Measurements from ENCODE around the gene SETSIP. TPM values are rescaled to one million over a fixed set of nuclear protein-coding genes. Genes with fewer than 3 reads are reported as not detected.

The SETSIP gene
- total and polyA plus RNA-seq, 2 of the 8 experiments (the other 6 are each of a cell fraction or from before 2014, with no cell fraction given): 0.14 TPM; not detected in 1

DNA sequence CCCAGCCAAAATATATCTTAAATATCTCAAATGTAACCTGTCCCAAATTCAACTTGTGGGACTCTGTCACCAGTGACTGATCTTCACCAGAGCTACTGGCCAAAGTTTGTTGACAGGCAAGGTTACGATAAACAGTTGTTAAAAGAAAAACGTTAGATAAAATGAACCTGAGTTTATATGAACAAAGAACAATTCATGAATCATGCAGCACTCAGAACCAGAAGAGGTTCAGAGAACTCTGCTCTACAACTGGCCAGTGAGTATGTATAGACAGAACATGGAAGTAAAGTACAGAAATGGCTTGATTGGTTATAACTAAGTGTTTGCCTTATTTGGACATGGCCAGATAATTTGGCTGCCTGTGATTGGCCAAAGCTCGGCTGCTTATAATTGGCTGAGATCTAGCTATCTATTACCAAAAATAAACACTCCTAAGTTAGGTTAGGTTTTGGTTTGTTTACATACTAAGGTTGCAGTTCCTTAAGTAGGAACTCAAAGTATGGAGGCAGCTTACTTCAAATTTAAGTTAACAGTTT, 30.4 kb upstream of the SETSIP start:
- CTCF ChIA-PET (ENCODE audit: partially characterized antibody): no interaction called here

More for the DNA sequence above, 30.4 kb upstream of the SETSIP start:
- Histone ChIP-seq H3K27ac (ENCODE audit: low read depth, low read length) (no peak overlapping the region), H2BK15ac (ENCODE audit: low read length) (no peak overlapping the region), H3K56ac (replicated peaks; ENCODE audit: insufficient read length, low read depth, low read length) (no peak overlapping the region), H4K8ac (ENCODE audit: extremely low read depth, insufficient read depth, low read length) (no peak overlapping the region), H3K4me3 (ENCODE audit: extremely low read depth in 1 of 4, insufficient read depth in 2 of 4, low read depth in 3 of 4, low read length in 4 of 4) (no peak overlapping the region), H3K79me2 (ENCODE audit: control insufficient read depth in 1 of 2, insufficient read depth in 2 of 2, low read length in 2 of 2) (no peaks in the 10 kb centered on the region), H3K9me3 (ENCODE audit: insufficient read depth in 2 of 2, low read depth in 1 of 2, low read length in 1 of 2) (no peaks in the 10 kb centered on the region), H2BK5ac (ENCODE audit: low read depth, low read length) (no peak overlapping the region), H2AFZ (ENCODE audit: low read length) (no peak overlapping the region), H3K9ac (replicated peaks in 1 of 4; ENCODE audit: extremely low read depth in 1 of 4, low read depth in 3 of 4, low read length in 3 of 4) (no peak overlapping the region; a peak in 1 of 7 replicates), H2BK20ac (ENCODE audit: low read length) (no peak overlapping the region), H3K23ac (ENCODE audit: insufficient read length) (no peak overlapping the region), H3K27me3 (replicated peaks in 1 of 4; ENCODE audit: control insufficient read depth in 3 of 4, extremely low read depth in 1 of 4, insufficient read depth in 3 of 4, low read length in 3 of 4) (no peaks in the 10 kb centered on the region), H4K91ac (replicated peaks; ENCODE audit: insufficient read length, low read length) (no peak overlapping the region), H3K79me1 (ENCODE audit: low read depth, low read length) (no peaks in the 10 kb centered on the region), H4K5ac (ENCODE audit: insufficient read length, low read depth, low read length) (no peak overlapping the region), H2AK5ac (ENCODE audit: low read depth, low read length) (no peak overlapping the region), H3K23me2 (ENCODE audit: low read depth, low read length) (no peaks in the 10 kb centered on the region), H3K18ac (ENCODE audit: extremely low read depth, low read length) (no peak overlapping the region), H3K4me2 (ENCODE audit: insufficient read depth in 1 of 2, low read depth in 2 of 2, low read length in 2 of 2) (no peak overlapping the region), H4K20me1 (replicated peaks in 1 of 2; ENCODE audit: control insufficient read depth in 1 of 2, insufficient read depth in 2 of 2, low read length in 2 of 2) (no peaks in the 10 kb centered on the region), H3K14ac (ENCODE audit: insufficient read length) (no peak overlapping the region), H2BK120ac (replicated peaks; ENCODE audit: low read depth, low read length) (no peak overlapping the region), H3K36me3 (ENCODE audit: control insufficient read depth in 2 of 4, insufficient read depth in 4 of 4, low read length in 3 of 4) (no peaks in the 10 kb centered on the region), H3K4ac (replicated peaks; ENCODE audit: insufficient read length, low read depth, low read length) (no peak overlapping the region), H3K4me1 (replicated peaks in 1 of 4; ENCODE audit: control insufficient read depth in 3 of 4, insufficient read depth in 4 of 4, low read length in 3 of 4) (no peaks in the 10 kb centered on the region), H2BK12ac (ENCODE audit: low read depth, low read length) (no peak overlapping the region)
- POLR2A ChIA-PET (ENCODE audit: partially characterized antibody): no interaction called here
- no peak for DNase-seq (ENCODE audit: low read depth in 1 of 2, low spot score in 2 of 2)
- 86% methylated on average over 3 of the region's 3 CpGs; no CpG with 5 or more reads in 1 of the 2 experiments for WGBS, 2 experiments (ENCODE audit: extremely low coverage in 1 of 2, insufficient coverage in 1 of 2, insufficient read length in 1 of 2, insufficient replicate concordance in 2 of 2, low coverage in 1 of 2, low lambda C conversion rate in 2 of 2, missing lambda C conversion rate in 1 of 2)
- TF ChIP-seq, protein P1, sequence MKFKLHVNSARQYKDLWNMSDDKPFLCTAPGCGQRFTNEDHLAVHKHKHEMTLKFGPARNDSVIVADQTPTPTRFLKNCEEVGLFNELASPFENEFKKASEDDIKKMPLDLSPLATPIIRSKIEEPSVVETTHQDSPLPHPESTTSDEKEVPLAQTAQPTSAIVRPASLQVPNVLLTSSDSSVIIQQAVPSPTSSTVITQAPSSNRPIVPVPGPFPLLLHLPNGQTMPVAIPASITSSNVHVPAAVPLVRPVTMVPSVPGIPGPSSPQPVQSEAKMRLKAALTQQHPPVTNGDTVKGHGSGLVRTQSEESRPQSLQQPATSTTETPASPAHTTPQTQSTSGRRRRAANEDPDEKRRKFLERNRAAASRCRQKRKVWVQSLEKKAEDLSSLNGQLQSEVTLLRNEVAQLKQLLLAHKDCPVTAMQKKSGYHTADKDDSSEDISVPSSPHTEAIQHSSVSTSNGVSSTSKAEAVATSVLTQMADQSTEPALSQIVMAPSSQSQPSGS (IDR thresholded peaks at IDR 0.05; ENCODE audit: low read length): no peak
- no peak for TF ChIP-seq EP300 (IDR thresholded peaks at IDR 0.05; ENCODE audit: borderline replicate concordance in 1 of 2, low read depth in 2 of 2, low read length in 2 of 2)
- TF ChIP-seq JUN (IDR thresholded peaks at IDR 0.05; ENCODE audit: low read depth, low read length): no peak
- TF ChIP-seq CBX5 (IDR thresholded peaks at IDR 0.05; ENCODE audit: low read depth, low read length): no peak
- TF ChIP-seq GTF2F1 (IDR thresholded peaks at IDR 0.05; ENCODE audit: borderline replicate concordance, low read depth, low read length): no peak
- TF ChIP-seq NANOG (IDR thresholded peaks at IDR 0.05; ENCODE audit: insufficient read depth, low read depth, low read length, poor library complexity, severe bottlenecking): no peak
- no peak for TF ChIP-seq TBP (IDR thresholded peaks at IDR 0.05; ENCODE audit: low read depth, low read length)
- no peak for TF ChIP-seq TAF7 (optimal IDR thresholded peaks at IDR 0.05; ENCODE audit: borderline replicate concordance, low read depth, low read length)
- TF ChIP-seq BRCA1 (IDR thresholded peaks at IDR 0.05; ENCODE audit: low read depth, low read length): no peak
- FAIRE-seq: no peak

All from H1 (cell line).